GM20000 (cell line): ENCODE measurements around the gene MAP3K7.

Source experiments
- DNase-seq: peaks from one replicate; pipeline ENCODE4 v3.0.0; 2012; ENCODE audit warnings: low spot score
- CTCF ChIP-seq: IDR thresholded peaks from 2 replicates; pipeline ENCODE4 v1.5.1; 2012; ENCODE audit warnings: mild to moderate bottlenecking, control low read depth; ENCODE audit errors: extremely low read depth, missing control alignments

The MAP3K7 gene

GRCh38 chr6:90521955-90522354 is 64.9 kb downstream of the MAP3K7 start:
- no peak for DNase-seq
- no peak for TF ChIP-seq CTCF

DNA sequence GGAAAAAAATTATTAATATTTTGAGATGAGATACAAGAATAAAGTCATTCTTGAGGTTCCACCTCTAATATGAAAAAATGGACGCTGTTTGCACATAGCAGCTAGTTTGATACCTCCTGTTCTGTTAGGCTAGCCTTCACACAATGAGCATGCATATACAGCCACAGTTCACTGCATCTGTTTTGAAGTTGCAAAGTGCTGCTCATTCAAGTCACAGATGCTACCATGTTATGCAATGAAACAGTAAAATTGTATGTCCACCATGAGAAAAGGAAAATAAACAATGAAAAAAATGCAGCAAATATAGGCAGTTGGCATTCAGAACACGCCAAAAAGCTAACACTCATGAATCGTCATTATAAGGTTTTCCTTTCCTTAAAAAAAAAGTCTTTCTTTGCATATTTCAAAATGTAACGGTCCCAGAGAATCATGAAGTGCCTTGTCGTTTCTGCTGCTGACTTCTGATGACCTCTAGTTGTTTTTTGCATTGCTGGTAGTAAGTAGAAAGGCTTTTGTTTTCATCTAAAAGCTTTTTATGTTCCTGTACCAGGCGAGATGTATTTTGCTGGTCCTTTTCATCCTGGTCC is 70.7 kb downstream of the MAP3K7 start:
- no peak for TF ChIP-seq CTCF
- no peak for DNase-seq

GRCh38 chr6:90514496-90514895 is 72.4 kb downstream of the MAP3K7 start:
- TF ChIP-seq CTCF: no peak
- DNase-seq: no peak

- no peak for DNase-seq
- TF ChIP-seq CTCF: no peak
These were observed 78.1 kb downstream of the MAP3K7 start for GRCh38 chr6:90508753-90509152.

- no peak for TF ChIP-seq CTCF
- DNase-seq: no peak
These were observed 83.9 kb downstream of the MAP3K7 start for GRCh38 chr6:90502866-90503407.

DNA sequence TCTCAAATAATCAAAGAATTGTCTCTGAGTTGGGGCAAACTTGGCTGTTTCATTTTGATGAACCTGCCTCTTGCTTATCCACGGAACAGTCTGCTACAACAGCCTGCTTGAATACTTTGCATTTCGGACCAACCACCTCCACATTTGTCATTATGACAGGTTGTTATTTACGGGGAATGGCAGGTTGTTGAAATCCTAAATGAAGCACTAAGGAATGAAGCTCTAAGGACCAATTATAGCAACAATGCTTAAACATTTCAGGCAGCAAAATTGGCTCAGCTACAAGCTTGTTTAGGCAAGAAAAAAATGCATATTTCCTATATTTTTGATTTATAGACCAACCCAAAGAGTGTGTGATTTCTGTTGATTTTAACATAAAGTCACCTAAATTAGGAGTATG is 84.5 kb downstream of the MAP3K7 start:
- DNase-seq: no peak
- no peak for TF ChIP-seq CTCF

- no peak for DNase-seq
- TF ChIP-seq CTCF: no peak
These were observed 86.4 kb downstream of the MAP3K7 start for GRCh38 chr6:90500458-90500857.
